CD4-positive, alpha-beta T cell treated with Interleukin-10 for 1 hour (primary cell): ENCODE measurements around the gene LRRTM1.

Experiments used
- DNase-seq: peaks from one replicate; pipeline ENCODE4 v3.0.0-alpha.2; 2020

The LRRTM1 gene

GRCh38 chr2:80303909-80304837 is at the start of gene LRRTM1:
Gene LRRTM1, minus strand, starts transcription at chr2:80304752. Its CDS starts 933 bp downstream, at chr2:80303819.
- no peak for DNase-seq

- no peak for DNase-seq
Measured at GRCh38 chr2:80351231-80351630, 46.7 kb upstream of the LRRTM1 start.

GRCh38 chr2:80348953-80349352 is 44.4 kb upstream of the LRRTM1 start:
- DNase-seq, result no peak

- no peak for DNase-seq
Measured at GRCh38 chr2:80348078-80348477, 43.5 kb upstream of the LRRTM1 start.

- DNase-seq, result no peak
Measured at GRCh38 chr2:80340022-80340421, 35.5 kb upstream of the LRRTM1 start.

GRCh38 chr2:80338794-80339193 is 34.2 kb upstream of the LRRTM1 start:
- no peak for DNase-seq

GRCh38 chr2:80335411-80335810 is 30.9 kb upstream of the LRRTM1 start:
- DNase-seq, result no peak

GRCh38 chr2:80333886-80334285 is 29.3 kb upstream of the LRRTM1 start:
- no peak for DNase-seq

GRCh38 chr2:80330527-80331450 is 26.2 kb upstream of the LRRTM1 start:
- no peak for DNase-seq

- no peak for DNase-seq
Measured at GRCh38 chr2:80329491-80329890, 24.9 kb upstream of the LRRTM1 start.

- DNase-seq, result no peak
Measured at GRCh38 chr2:80328159-80328571, 23.6 kb upstream of the LRRTM1 start.

- no peak for DNase-seq
Measured at GRCh38 chr2:80326861-80327260, 22.3 kb upstream of the LRRTM1 start.

- no peak for DNase-seq
Measured at GRCh38 chr2:80326214-80326613, 21.7 kb upstream of the LRRTM1 start.

GRCh38 chr2:80324525-80324924 is 20.0 kb upstream of the LRRTM1 start:
- DNase-seq, result no peak

- no peak for DNase-seq
Measured at GRCh38 chr2:80323610-80324009, 19.1 kb upstream of the LRRTM1 start.

- DNase-seq, result no peak
Measured at GRCh38 chr2:80322958-80323357, 18.4 kb upstream of the LRRTM1 start.

- no peak for DNase-seq
Measured at GRCh38 chr2:80322311-80322920, 17.9 kb upstream of the LRRTM1 start.

GRCh38 chr2:80312282-80312839 is 7.8 kb upstream of the LRRTM1 start:
- no peak for DNase-seq

- no peak for DNase-seq
Measured at GRCh38 chr2:80311304-80311703, 6.8 kb upstream of the LRRTM1 start.

GRCh38 chr2:80303006-80303908 is 1.3 kb downstream of the LRRTM1 start:
- DNase-seq, result no peak

- no peak for DNase-seq
Measured at GRCh38 chr2:80302314-80303005, 2.1 kb downstream of the LRRTM1 start.
